Testis (tissue), 3 donors: ENCODE results near the gene PSMD6. TPM values are rescaled to one million over a fixed set of nuclear protein-coding genes. Genes with fewer than 3 reads are reported as not detected.

Experiments used
- DNase-seq: peaks from one replicate; pipeline ENCODE4 v3.0.0-alpha.2; 2019
- H3K27ac ChIP-seq, 2 donors: fragments of 200-600 bp; sonication (generic); one replicate each; pipeline ENCODE4 v1.5.1; 2019
- H3K27me3 ChIP-seq: fragments of 200-600 bp; sonication (generic); one replicate; pipeline ENCODE4 v1.5.1; 2019
- H3K36me3 ChIP-seq: fragments of 200-600 bp; sonication (generic); one replicate; pipeline ENCODE4 v1.5.1; 2017; ENCODE audit warnings: low read depth; ENCODE audit errors: missing control alignments
- H3K4me1 ChIP-seq: fragments of 200-600 bp; sonication (generic); one replicate; pipeline ENCODE4 v1.5.1; 2019
- H3K4me3 ChIP-seq, 2 donors: fragments of 200-600 bp; sonication (generic); one replicate each; pipeline ENCODE4 v1.5.1; 2017 to 2019
- H3K9me3 ChIP-seq: fragments of 200-600 bp; sonication (generic); one replicate; pipeline ENCODE4 v1.5.1; 2017
- CTCF ChIP-seq, 3 experiments: fragments of 450-650 bp in 2 of 3; fragments of 200-600 bp in 1 of 3; sonication (generic) in 1 of 3; IDR thresholded peaks; one replicate each; pipeline ENCODE4 v1.5.1; 2016 to 2019; ENCODE audit warnings: antibody characterized with exemption in 3 of 3, mild to moderate bottlenecking in 2 of 3, moderate library complexity in 1 of 3
- POLR2A ChIP-seq: fragments of 450-650 bp; IDR thresholded peaks from one replicate; pipeline ENCODE4 v1.6.1; 2017; ENCODE audit warnings: antibody characterized with exemption, mild to moderate bottlenecking, moderate library complexity
- WGBS, 2 donors: methylation state at CpG; one replicate each; pipeline ENCODE4 v1.1.5; 2018; 5-methylcytosine and 5-hydroxymethylcytosine counted together
- intact Hi-C: fragments of 100-400 bp; cut with DNase I; formaldehyde crosslinking; loops from one replicate; pipeline ENCODE4 v1.15.1; 2023; ENCODE audit warnings: low total_unique reads
- polyA plus RNA-seq: library from polyadenylated mRNA; stranded (reverse); fragments of 350-450 nt; fragmentation: Illumina TruSeq; extraction: RNeasy Lipid Tissue Mini Kit (QIAGEN cat#74804); gene quantifications from one replicate; pipeline ENCODE4 v1.2.3, GENCODE V29; 2014; ENCODE audit warnings: low read depth, low replicate concordance; ENCODE audit not compliant: insufficient read depth
- total RNA-seq, 2 donors: library from RNA; depleted of rRNA; stranded (reverse); fragments of >200 nt; gene quantifications; one replicate each; pipeline ENCODE4 v1.2.3, GENCODE V29; 2016

Gene PSMD6
- total and polyA plus RNA-seq, 3 donors from 2014 or later, result 105 to 249 (median 128) TPM

- WGBS, 2 donors, result 72 to 87% methylated on average over 5 of the region's 5 CpGs
- H3K36me3 ChIP-seq, result no peaks in the 10 kb centered on the region
- intact Hi-C loops, result no loop called here
- DNase-seq, result no peak
- TF ChIP-seq POLR2A (no peak), CTCF (IDR thresholded peaks at IDR 0.05) (no peak)
- H3K27me3 ChIP-seq, result no peaks in the 10 kb centered on the region
- no peaks in the 10 kb centered on the region for H3K9me3 ChIP-seq
- no peak overlapping the region for H3K27ac ChIP-seq
- H3K4me3 ChIP-seq, result no peak overlapping the region
- no peaks in the 10 kb centered on the region for H3K4me1 ChIP-seq
Observed at GRCh38 chr3:63992516-63993209, 30.6 kb downstream of the PSMD6 start.

GRCh38 chr3:63991666-63992065, 31.6 kb downstream of the PSMD6 start:
- Histone ChIP-seq H3K4me3 (no peak overlapping the region), H3K36me3 (no peaks in the 10 kb centered on the region), H3K27me3 (no peaks in the 10 kb centered on the region), H3K9me3 (no peaks in the 10 kb centered on the region), H3K4me1 (no peaks in the 10 kb centered on the region), H3K27ac (no peak overlapping the region)
- no peak for DNase-seq
- TF ChIP-seq CTCF (IDR thresholded peaks at IDR 0.05) (no peak), POLR2A (no peak)
- intact Hi-C loops, result no loop called here
- 85 to 88% methylated on average over 3 of the region's 3 CpGs for WGBS, 2 donors

GRCh38 chr3:63990733-63991132, 32.6 kb downstream of the PSMD6 start:
- H3K4me1 ChIP-seq, result no peaks in the 10 kb centered on the region
- no peak overlapping the region for H3K27ac ChIP-seq
- no peaks in the 10 kb centered on the region for H3K36me3 ChIP-seq
- no peak overlapping the region for H3K4me3 ChIP-seq
- intact Hi-C loops, result no loop called here
- TF ChIP-seq POLR2A (no peak), CTCF (IDR thresholded peaks at IDR 0.05) (no peak)
- H3K9me3 ChIP-seq, result no peaks in the 10 kb centered on the region
- H3K27me3 ChIP-seq, result no peaks in the 10 kb centered on the region
- 81 to 85% methylated on average over 5 of the region's 5 CpGs for WGBS, 2 donors
- DNase-seq, result no peak

GRCh38 chr3:63990204-63990603, 33.1 kb downstream of the PSMD6 start:
- Histone ChIP-seq H3K27me3 (no peaks in the 10 kb centered on the region), H3K4me3 (no peak overlapping the region), H3K9me3 (no peaks in the 10 kb centered on the region), H3K27ac (no peak overlapping the region), H3K4me1 (no peaks in the 10 kb centered on the region), H3K36me3 (no peaks in the 10 kb centered on the region)
- TF ChIP-seq POLR2A, result no peak
- TF ChIP-seq CTCF (IDR thresholded peaks at IDR 0.05), result no peak
- intact Hi-C loops, result no loop called here
- 76 to 86% methylated on average over 14 of the region's 14 CpGs for WGBS, 2 donors
- no peak for DNase-seq

- no peaks in the 10 kb centered on the region for H3K4me1 ChIP-seq
- H3K4me3 ChIP-seq, result no peak overlapping the region
- no peak for DNase-seq
- WGBS, 2 donors, result 88 to 89% methylated on average over 4 of the region's 4 CpGs
- no peaks in the 10 kb centered on the region for H3K9me3 ChIP-seq
- no peaks in the 10 kb centered on the region for H3K36me3 ChIP-seq
- H3K27me3 ChIP-seq, result no peaks in the 10 kb centered on the region
- no peak for TF ChIP-seq CTCF (IDR thresholded peaks at IDR 0.05)
- intact Hi-C loops, result no loop called here
- no peak overlapping the region for H3K27ac ChIP-seq
Observed at GRCh38 chr3:63988943-63989342, 34.4 kb downstream of the PSMD6 start.
